ENCODE data around the gene EDN1.

GRCh38 chr6:12262236-12263061 lies 27.7 kb upstream of the EDN1 start:
- no peak for TF ChIP-seq POLR2A (IDR thresholded peaks at IDR 0.05)
- TF ChIP-seq CTCF (IDR thresholded peaks at IDR 0.05): no peak
